Ishikawa (cell line): ENCODE results near the gene POLN.

Experiments
- CEBPB ChIP-seq: IDR thresholded peaks from 2 replicates; pipeline ENCODE4 v1.6.1; 2012
- EP300 ChIP-seq: IDR thresholded peaks from 2 replicates; pipeline ENCODE4 v1.6.1; 2012; ENCODE audit warnings: borderline replicate concordance
- REST ChIP-seq: IDR thresholded peaks from 2 replicates; pipeline ENCODE4 v1.6.1; 2012; ENCODE audit warnings: low read depth, mild to moderate bottlenecking
- TAF1 ChIP-seq: IDR thresholded peaks from 2 replicates; pipeline ENCODE4 v1.6.1; 2012; ENCODE audit warnings: low read depth, mild to moderate bottlenecking
- TEAD4 ChIP-seq: IDR thresholded peaks from 2 replicates; pipeline ENCODE4 v1.6.1; 2012
- USF1 ChIP-seq: IDR thresholded peaks from 2 replicates; pipeline ENCODE4 v1.6.1; 2012

GRCh38 chr4:2085496-2085901, 156.4 kb downstream of the POLN start:
- no peak for TF ChIP-seq TEAD4
- no peak for TF ChIP-seq REST
- no peak for TF ChIP-seq TAF1
- TF ChIP-seq EP300 = no peak
- no peak for TF ChIP-seq USF1
- TF ChIP-seq CEBPB = no peak
